Spleen (tissue), 7 donors: ENCODE results near the gene SLC9A4.

ENCODE experiments used
- POLR2A ChIP-seq, 3 donors: fragments of 450-650 bp; IDR thresholded peaks; one replicate each; pipeline ENCODE4 v1.5.1; 2017; ENCODE audit warnings: antibody characterized with exemption in 3 of 3, mild to moderate bottlenecking in 1 of 3
- POLR2AphosphoS5 ChIP-seq, 3 donors: sonication (generic); formaldehyde crosslinking; IDR thresholded peaks; one replicate each; pipeline ENCODE4 v1.5.1; 2017; ENCODE audit warnings: antibody characterized with exemption in 3 of 3
- TF ChIP-seq, protein P1 (sequence below), 11 experiments: fragments of 200-600 bp in 7 of 11; fragments of 450-650 bp in 4 of 11; sonication (generic) in 4 of 11; IDR thresholded peaks in 8 of 11; conservative IDR thresholded peaks in 3 of 11; 1 replicate in 7 of 11; 2 replicates in 4 of 11; pipeline versions ENCODE4 v1.4.0 to v1.8.0; 2016 to 2021; ENCODE audit warnings: antibody characterized with exemption in 11 of 11, inconsistent platforms in 4 of 11, mild to moderate bottlenecking in 1 of 11
- donor health status: DM: no; HTN: no; CAD: no; lungs with moderate emphysema.
- donor health status: DM: no; HTN: no; CAD: no.
- donor health status: DM: no; HTN: no; CAD: no.

DNA sequence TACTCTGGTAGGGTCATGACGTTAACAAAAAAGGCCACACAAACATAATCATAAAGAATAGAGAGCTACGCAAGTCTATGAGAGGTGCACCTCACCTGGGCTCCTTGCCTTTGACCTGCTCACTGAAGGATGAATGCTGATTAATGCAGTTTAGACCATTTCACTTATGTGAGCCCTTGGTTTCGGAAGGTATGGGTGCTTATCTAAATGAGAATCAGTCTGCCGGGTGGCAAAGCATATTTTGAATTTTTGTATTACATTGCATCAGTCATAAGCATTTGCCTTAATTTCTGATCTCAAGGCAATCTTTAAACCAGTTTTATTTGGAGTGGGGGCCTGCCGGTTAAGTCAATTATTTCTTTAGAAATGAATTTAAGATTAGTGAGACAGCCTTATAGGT lies 42.8 kb downstream of the SLC9A4 start:
- TF ChIP-seq, protein P1, sequence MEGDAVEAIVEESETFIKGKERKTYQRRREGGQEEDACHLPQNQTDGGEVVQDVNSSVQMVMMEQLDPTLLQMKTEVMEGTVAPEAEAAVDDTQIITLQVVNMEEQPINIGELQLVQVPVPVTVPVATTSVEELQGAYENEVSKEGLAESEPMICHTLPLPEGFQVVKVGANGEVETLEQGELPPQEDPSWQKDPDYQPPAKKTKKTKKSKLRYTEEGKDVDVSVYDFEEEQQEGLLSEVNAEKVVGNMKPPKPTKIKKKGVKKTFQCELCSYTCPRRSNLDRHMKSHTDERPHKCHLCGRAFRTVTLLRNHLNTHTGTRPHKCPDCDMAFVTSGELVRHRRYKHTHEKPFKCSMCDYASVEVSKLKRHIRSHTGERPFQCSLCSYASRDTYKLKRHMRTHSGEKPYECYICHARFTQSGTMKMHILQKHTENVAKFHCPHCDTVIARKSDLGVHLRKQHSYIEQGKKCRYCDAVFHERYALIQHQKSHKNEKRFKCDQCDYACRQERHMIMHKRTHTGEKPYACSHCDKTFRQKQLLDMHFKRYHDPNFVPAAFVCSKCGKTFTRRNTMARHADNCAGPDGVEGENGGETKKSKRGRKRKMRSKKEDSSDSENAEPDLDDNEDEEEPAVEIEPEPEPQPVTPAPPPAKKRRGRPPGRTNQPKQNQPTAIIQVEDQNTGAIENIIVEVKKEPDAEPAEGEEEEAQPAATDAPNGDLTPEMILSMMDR (IDR thresholded peaks at IDR 0.05 in 8 of 11, conservative IDR thresholded peaks at IDR 0.05 in 3 of 11), result no peak
- TF ChIP-seq POLR2A (IDR thresholded peaks at IDR 0.05) (no peak), POLR2AphosphoS5 (IDR thresholded peaks at IDR 0.05) (no peak)
